IPS DF 6.9 (cell line): ENCODE data around the gene UBA7.

Source experiments
- DNase-seq: peaks from one replicate; pipeline ENCODE4 v3.0.0-alpha.2; 2013; ENCODE audit warnings: low read depth, low spot score
- H3K27ac ChIP-seq: one replicate; pipeline ENCODE4 v1.5.1; 2013; ENCODE audit warnings: low read length, control low read depth
- H3K27me3 ChIP-seq: 2 replicates; pipeline ENCODE4 v1.6.1; 2013; ENCODE audit warnings: mild to moderate bottlenecking, low read length; ENCODE audit not compliant: control insufficient read depth, insufficient read depth
- H3K36me3 ChIP-seq: 2 replicates; pipeline ENCODE4 v1.6.1; 2013; ENCODE audit warnings: low read length; ENCODE audit not compliant: control insufficient read depth, insufficient read depth
- H3K4me1 ChIP-seq: 2 replicates; pipeline ENCODE4 v1.6.1; 2013; ENCODE audit warnings: low read length; ENCODE audit not compliant: control insufficient read depth, insufficient read depth
- H3K4me3 ChIP-seq: 2 replicates; pipeline ENCODE4 v1.5.1; 2013; ENCODE audit warnings: mild to moderate bottlenecking, low read length
- H3K9me3 ChIP-seq: 2 replicates; pipeline ENCODE4 v1.6.1; 2013; ENCODE audit warnings: low read length, inconsistent platforms; ENCODE audit not compliant: control insufficient read depth, insufficient read depth
- WGBS: extraction: QIAGEN DNeasy Blood & Tissue Kit; methylation state at CpG from one replicate; pipeline ENCODE4 v1.1.7; 2013; ENCODE audit warnings: mixed read lengths, missing lambda C conversion rate; ENCODE audit not compliant: insufficient read length, insufficient coverage; 5-methylcytosine and 5-hydroxymethylcytosine counted together

UBA7 gene

GRCh38 chr3:49769286-49769915 lies 44.4 kb downstream of the UBA7 start:
- no CpG with 5 or more reads among the region's 3 CpGs for WGBS
- no peaks in the 10 kb centered on the region; the same call in 1 of the 2 replicates for H3K4me1 ChIP-seq
- no peaks in the 10 kb centered on the region for H3K27me3 ChIP-seq
- H3K36me3 ChIP-seq, result no peaks in the 10 kb centered on the region
- no peak overlapping the region for H3K4me3 ChIP-seq
- no peak for DNase-seq
- no peaks in the 10 kb centered on the region for H3K9me3 ChIP-seq
- H3K27ac ChIP-seq, result no peak overlapping the region

DNA sequence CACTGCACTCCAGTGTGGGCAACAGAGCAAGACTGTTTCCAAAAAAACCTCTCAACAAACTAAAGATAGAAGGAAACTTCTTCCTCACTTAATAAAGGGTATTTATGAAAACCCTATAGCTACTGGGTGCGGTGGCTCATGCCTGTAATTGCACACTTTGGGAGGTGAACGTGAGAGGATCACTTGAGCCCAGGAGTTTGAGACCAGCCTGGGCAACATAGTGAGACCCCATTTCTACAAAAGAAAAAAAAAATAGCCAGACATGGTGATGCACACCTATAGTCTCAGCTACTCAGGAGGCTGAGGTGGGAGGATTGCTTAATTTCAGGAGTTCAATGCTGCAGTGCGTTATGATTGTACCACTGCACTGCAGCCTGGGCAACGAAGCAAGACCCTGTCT lies 49.8 kb downstream of the UBA7 start:
- no peaks in the 10 kb centered on the region for H3K9me3 ChIP-seq
- no peaks in the 10 kb centered on the region for H3K36me3 ChIP-seq
- DNase-seq, result no peak
- no CpG with 5 or more reads among the region's 4 CpGs for WGBS
- H3K27ac ChIP-seq, result no peak overlapping the region
- H3K27me3 ChIP-seq, result no peaks in the 10 kb centered on the region
- H3K4me1 ChIP-seq, result no peaks in the 10 kb centered on the region; the same call in 1 of the 2 replicates
- no peak overlapping the region for H3K4me3 ChIP-seq

DNA sequence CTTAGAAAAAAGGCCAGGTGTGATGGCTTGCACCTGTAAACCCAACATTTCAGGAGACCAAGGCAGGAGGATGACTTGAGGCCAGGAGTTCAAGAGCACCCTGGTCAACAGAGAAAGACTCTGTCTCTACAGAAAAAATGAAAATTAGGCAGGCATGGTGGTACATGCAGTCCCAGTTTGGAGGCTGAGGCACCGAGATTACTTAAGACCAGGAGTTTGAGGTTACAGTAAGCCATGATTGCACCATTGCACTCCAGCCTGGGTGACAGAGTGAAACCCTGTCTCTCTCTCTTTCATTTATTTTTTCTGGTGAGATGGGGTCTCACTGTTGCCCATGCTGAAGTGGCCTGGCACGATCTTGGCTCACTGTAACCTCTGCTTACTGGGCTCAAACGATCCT lies 52.1 kb downstream of the UBA7 start:
- WGBS, result no CpG with 5 or more reads among the region's 3 CpGs
- H3K4me1 ChIP-seq, result no peaks in the 10 kb centered on the region
- H3K4me3 ChIP-seq, result no peak overlapping the region
- DNase-seq, result no peak
- no peaks in the 10 kb centered on the region for H3K27me3 ChIP-seq
- H3K36me3 ChIP-seq, result no peaks in the 10 kb centered on the region
- no peak overlapping the region for H3K27ac ChIP-seq
- H3K9me3 ChIP-seq, result no peaks in the 10 kb centered on the region

DNA sequence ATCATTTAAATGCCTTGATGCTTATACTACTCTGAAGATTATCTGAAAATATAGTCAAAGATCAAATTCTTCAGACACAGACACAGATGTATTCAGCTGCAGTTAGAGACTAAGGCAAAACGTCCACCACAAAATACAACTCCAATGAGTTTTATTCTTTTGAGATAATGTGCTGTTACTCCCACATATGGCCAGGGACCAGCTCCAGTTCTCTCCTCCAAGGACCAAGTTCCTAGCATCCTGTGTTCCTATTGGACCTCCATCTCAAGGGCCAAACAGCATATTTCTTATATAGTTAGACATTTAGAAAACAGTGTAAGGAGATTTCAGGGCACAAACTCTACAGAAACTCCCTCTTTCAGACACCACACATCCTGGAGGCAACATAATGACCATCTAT lies 54.5 kb downstream of the UBA7 start:
- Histone ChIP-seq H3K9me3 (no peaks in the 10 kb centered on the region), H3K27ac (no peak overlapping the region), H3K27me3 (no peaks in the 10 kb centered on the region), H3K4me1 (no peaks in the 10 kb centered on the region), H3K4me3 (no peak overlapping the region), H3K36me3 (no peaks in the 10 kb centered on the region)
- WGBS, result no CpG with 5 or more reads among the region's 1 CpG
- DNase-seq, result no peak

DNA sequence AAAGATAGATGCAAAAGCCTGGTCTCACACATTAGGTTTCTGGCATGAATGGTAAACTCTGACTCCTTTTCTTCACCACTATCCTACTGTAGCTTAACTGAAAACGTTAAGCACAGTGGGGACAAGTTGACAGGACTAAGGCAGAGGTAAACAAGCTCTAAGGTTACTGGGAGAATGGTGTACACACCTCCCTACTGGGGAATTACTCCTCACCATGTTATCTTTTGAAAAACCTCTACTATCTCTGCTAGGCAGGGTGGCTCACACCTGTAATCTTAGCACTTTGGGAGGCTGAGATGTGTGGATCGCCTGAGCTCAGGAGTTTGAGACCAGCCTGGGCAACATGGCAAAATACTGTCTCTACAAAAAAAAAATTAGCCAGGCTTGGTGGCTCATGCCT lies 56.6 kb downstream of the UBA7 start:
- Histone ChIP-seq H3K27me3 (no peaks in the 10 kb centered on the region), H3K36me3 (no peaks in the 10 kb centered on the region), H3K27ac (no peak overlapping the region), H3K4me3 (no peak overlapping the region), H3K4me1 (no peaks in the 10 kb centered on the region), H3K9me3 (no peaks in the 10 kb centered on the region)
- DNase-seq, result no peak
- no CpG with 5 or more reads among the region's 2 CpGs for WGBS

GRCh38 chr3:49756036-49756435 lies 57.7 kb downstream of the UBA7 start:
- Histone ChIP-seq H3K9me3 (no peaks in the 10 kb centered on the region), H3K27me3 (no peaks in the 10 kb centered on the region), H3K27ac (no peak overlapping the region), H3K4me1 (no peaks in the 10 kb centered on the region), H3K4me3 (no peak overlapping the region), H3K36me3 (no peaks in the 10 kb centered on the region)
- DNase-seq, result no peak
- WGBS, result no CpG with 5 or more reads among the region's 1 CpG
